Spleen (tissue), 7 donors: ENCODE data around the gene RGL1.

ENCODE experiments used
- POLR2AphosphoS5 ChIP-seq, 3 donors: sonication (generic); formaldehyde crosslinking; IDR thresholded peaks; one replicate each; pipeline ENCODE4 v1.5.1; 2017; ENCODE audit warnings: antibody characterized with exemption in 3 of 3
- TF ChIP-seq, protein P1 (sequence below), 11 experiments: fragments of 200-600 bp in 7 of 11; fragments of 450-650 bp in 4 of 11; sonication (generic) in 4 of 11; IDR thresholded peaks in 8 of 11; conservative IDR thresholded peaks in 3 of 11; 1 replicate in 7 of 11; 2 replicates in 4 of 11; pipeline versions ENCODE4 v1.4.0 to v1.8.0; 2016 to 2021; ENCODE audit warnings: antibody characterized with exemption in 11 of 11, inconsistent platforms in 4 of 11, mild to moderate bottlenecking in 1 of 11
- donor health status: DM: no; HTN: no; CAD: no; lungs with moderate emphysema.
- donor health status: DM: no; HTN: no; CAD: no.
- donor health status: DM: no; HTN: no; CAD: no.

DNA sequence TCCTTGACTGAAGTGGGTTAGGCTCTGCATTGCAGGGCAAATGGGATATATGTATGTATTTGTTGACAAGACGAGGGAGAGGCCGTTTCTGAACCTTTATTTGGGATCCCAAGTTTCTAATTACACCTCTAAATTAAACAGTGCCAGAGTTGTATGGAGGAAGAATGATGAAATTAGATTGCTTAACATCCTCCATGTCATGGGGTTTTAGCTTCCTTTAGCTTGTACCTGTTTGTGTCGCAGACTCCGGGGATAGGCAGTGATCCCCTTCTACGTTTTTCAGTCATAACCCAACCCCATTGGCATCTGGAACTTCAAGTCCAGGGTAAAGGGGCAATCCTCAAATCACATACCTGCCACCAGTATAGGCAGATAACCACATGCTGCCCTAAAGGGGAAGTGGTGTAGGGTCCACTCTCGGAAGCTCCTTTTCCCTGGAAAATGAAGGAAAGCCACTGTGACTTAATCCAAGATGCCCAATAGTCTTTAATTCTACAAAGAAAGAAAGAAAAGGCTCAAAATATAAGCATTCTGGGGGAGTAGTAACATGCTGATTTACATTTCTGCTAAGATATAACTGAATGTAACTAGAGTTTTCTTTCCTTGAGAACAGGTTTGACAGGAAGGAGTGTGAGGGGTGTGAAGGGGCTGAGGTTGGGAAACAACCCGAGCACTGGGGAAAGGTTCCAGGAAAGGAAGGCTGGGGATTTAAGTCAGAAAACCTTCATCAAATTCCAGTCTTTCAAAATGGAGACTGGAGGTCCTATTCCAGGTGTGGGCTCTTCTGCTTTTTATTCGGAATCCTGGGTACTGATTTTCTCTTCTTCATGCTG is 77.6 kb downstream of the RGL1 start:
- TF ChIP-seq POLR2AphosphoS5 (IDR thresholded peaks at IDR 0.05), result no peak
- TF ChIP-seq, protein P1, sequence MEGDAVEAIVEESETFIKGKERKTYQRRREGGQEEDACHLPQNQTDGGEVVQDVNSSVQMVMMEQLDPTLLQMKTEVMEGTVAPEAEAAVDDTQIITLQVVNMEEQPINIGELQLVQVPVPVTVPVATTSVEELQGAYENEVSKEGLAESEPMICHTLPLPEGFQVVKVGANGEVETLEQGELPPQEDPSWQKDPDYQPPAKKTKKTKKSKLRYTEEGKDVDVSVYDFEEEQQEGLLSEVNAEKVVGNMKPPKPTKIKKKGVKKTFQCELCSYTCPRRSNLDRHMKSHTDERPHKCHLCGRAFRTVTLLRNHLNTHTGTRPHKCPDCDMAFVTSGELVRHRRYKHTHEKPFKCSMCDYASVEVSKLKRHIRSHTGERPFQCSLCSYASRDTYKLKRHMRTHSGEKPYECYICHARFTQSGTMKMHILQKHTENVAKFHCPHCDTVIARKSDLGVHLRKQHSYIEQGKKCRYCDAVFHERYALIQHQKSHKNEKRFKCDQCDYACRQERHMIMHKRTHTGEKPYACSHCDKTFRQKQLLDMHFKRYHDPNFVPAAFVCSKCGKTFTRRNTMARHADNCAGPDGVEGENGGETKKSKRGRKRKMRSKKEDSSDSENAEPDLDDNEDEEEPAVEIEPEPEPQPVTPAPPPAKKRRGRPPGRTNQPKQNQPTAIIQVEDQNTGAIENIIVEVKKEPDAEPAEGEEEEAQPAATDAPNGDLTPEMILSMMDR (IDR thresholded peaks at IDR 0.05 in 8 of 11, conservative IDR thresholded peaks at IDR 0.05 in 3 of 11), result no peak
